HK-2 (cell line): ENCODE measurements around the gene SYT7.
A peak's percentile ranks its signal among the peaks of the same experiment; 100 is the strongest.
"Not testable (repeated sequence)": the region's sequence is repeated elsewhere in the genome, so short reads cannot be mapped to it uniquely, and the experiment has no call there.

Source experiments
- DNase-seq: peaks from one replicate; pipeline ENCODE4 v3.0.0-alpha.2; 2018; ENCODE audit not compliant: unreplicated experiment

Gene SYT7

DNA sequence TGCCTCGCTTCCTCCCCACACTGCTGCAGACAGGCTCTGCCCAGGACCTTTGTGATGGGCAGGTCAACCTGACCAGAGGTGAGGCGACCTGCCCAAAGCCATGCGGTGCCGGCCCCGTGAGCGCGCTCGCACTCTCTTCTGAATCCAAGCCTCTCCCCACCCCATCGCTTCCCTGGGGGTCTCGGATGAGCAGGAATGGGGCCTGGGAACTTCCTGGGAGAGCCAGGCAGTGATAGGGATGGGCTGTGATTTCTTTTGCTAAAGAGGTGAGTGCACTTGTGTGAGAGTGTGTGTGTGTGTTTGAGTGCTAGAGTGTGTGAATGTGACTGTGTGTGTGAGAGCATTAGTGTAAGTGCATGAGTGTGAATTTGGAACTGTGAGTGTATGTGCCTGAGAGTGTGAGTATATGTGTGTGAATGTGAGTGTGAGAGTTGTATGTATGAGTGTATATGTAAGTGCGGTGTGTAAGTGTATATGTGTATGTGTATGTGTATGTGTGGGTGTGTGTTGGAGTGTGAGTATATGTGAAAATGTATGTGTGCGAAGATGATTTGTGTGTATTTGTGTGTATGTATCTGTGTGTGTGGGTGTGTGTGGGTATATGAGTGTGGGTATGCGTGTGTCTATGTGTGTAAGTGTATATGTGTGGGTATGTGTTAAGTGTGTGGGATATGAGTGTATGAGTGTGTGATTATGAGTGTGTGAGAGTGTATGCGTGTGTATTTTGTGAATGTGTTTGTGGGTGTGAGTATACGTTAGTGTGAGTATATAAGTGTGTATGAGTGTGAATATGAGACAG is 84.1 kb downstream of the SYT7 start:
- no peak for DNase-seq

GRCh38 chr11:61495801-61496601 is 84.9 kb downstream of the SYT7 start:
- DNase-seq: no peak

DNA sequence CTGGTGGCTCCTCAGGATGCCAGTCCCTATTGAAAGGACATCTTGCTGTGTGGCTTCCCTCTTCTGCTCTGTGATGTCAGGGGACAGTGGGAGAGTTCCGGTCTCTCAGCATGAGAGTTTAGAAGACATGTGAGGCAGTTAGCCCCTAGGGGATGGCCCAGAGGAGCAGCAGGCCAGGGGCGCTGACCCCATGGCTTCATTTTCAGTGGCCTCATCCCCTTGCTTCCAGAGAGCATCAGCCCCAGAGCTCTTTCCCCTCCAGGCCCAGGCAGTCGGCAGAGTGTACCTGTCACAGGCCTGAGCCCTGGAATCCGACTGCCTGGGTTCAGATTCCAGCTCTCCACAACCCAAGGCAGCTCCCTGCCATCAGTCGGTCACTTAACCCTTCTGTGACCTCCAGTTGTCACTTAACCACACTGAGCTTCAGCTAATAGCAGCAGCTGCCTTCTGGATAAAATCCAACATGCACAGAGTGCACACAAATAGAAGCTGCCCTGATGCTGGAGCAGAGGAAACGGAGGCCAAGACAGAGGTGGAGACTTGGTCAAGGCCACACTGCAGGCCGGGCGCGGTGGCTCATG is 86.4 kb downstream of the SYT7 start:
- no peak for DNase-seq

DNA sequence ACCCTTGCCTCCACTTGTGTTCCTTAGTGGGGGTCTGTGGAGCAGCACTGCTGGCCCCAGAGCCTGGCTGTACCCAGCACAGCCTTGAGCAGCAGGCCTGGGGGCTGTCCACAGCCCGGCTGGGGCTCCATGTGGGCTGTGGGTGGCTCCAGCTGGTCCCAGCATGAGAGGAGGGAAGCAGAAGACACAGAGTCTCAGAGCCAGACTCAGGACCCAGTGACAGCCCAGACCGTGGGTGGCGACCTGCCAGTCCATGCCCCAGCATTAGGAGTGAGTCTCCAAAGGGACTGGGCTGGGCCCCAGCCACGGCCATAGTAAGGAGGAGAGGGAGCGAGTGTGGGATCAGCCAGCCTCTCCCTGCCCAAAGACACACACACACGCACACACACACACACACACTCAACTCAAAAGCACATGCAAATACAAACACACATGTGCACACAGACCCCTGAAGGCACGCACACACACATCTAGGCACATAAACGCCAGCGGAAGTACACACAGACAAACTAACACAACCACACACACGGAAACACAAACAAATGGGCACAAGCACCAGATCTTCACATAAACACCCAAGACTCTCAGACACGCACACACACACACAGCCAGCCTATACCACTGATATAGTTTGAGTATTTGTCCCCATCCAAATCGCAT is 89.0 kb downstream of the SYT7 start:
- no peak for DNase-seq

GRCh38 chr11:61489833-61490721 is 90.8 kb downstream of the SYT7 start:
- DNase-seq: no peak

DNA sequence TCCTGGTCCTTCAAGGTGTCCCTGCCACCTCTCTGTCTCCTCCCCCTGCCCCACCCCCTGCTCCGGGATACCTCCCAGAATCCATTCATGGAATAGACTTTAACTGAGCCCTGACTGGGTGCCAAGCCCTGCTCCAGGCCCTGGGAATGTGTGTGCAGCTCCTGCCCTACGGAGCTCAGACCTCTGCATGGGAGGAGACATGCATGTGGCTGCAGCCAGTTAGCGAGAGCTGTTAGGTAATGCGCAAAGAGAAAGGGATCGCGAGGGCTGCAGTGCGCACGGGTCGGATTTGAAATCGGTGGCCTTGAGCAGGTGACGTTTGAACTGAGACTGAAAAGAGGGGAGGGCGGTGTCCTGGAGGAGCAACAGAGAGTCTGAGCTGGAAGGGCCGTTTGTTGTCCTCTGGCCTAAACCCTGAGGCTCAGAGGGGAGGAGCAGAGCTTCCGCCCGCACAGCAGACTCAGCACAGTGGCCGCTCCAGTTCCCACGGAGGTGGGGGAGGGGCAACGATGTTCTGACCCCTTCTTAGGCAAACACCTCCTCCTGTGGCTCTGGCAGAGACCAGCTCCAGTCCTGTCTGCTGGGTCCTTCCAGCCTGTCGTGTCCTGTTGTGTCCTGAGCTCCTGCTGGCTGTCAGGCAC is 92.1 kb downstream of the SYT7 start:
- no peak for DNase-seq

DNA sequence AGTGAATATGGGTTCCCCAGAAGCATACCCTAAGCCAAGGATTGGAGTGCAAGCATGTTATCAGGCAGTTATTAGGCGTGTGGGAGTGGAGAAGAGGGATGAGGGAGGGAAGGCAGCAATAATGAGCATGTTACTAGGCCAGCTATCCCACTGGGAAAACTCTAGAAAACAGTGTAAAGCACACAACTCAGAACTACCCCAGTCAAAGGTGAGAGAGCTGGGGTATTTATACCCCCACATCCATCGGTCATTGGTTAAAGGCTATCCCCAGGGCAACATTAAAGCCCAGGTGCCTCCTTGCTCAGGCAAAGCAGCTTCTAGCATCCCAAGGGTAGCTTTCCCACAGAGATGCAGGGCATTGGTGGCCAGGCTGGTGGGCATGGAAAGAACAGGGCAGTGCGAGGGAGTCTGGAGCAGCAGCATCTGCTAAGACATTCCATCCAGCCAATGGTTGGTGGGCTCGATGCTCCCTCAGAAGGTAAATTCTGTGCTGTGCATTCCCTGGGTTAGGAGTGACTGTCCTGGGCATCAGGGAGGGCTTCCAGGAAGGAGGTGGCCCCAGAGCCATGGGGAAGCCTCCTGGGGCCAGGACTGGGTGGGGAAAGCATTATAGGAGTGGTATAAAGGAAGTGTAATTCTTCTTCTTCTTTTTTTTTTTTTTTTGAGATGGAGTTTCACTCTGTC is 93.4 kb downstream of the SYT7 start:
- no peak for DNase-seq

GRCh38 chr11:61486779-61487178 is 94.1 kb downstream of the SYT7 start:
- DNase-seq: no peak

DNA sequence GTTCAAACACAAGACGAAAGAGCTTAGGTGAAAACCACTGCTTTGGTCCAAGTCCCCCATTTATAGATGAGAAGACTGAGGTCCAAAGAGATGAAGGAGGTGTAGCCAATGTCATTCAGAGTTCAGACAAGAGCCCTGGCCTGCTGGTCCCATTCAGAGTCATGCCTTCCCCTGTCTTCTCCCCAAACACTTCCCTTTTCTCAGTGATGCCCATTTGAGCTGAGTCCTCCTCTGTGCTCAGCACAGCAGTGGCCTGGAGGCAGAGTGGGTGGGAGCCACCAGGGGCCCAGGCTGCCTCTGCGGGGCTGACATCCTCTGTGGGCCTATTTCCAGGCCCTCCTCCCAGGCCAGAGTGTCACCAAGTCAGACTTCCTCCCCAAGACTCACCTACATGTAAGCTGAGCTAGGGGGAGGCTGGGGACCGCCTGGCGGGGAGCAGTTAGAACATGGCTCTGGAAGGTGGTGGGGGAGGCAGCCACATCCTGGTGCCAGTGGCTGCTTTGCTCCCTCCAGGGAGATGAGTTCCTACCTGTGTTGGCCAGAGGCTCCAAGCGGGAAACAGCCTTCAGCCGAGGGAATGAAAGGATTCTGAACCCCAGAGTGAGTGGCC is 94.8 kb downstream of the SYT7 start:
- DNase-seq: no peak

DNA sequence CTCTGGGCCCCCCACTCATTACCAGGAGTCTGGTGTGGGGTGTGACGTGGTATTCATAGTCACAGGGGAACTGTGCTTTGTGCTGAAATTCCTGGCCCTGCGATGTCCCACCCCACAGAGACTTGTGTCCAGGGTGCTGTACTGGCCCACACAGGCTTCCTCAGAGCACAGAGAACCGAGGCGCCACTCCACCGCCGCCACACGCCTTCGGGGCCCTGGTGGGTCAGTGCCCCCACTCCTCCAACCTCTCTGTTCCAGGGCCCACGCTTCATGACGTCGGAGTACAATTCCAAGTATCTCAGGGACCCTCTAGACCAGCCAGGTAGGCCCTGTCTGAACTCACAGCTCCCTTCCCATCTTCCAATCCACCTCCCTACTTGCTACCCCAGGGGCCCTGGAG is 95.8 kb downstream of the SYT7 start:
- no peak for DNase-seq

GRCh38 chr11:61484541-61484940 is 96.3 kb downstream of the SYT7 start:
- no peak for DNase-seq

- no peak for DNase-seq
Observed at GRCh38 chr11:61482513-61482912, 98.4 kb downstream of the SYT7 start.

- DNase-seq: no peak
Observed at GRCh38 chr11:61481806-61482205, 99.1 kb downstream of the SYT7 start.

GRCh38 chr11:61480994-61481335 is 99.9 kb downstream of the SYT7 start:
- DNase-seq: no peak

DNA sequence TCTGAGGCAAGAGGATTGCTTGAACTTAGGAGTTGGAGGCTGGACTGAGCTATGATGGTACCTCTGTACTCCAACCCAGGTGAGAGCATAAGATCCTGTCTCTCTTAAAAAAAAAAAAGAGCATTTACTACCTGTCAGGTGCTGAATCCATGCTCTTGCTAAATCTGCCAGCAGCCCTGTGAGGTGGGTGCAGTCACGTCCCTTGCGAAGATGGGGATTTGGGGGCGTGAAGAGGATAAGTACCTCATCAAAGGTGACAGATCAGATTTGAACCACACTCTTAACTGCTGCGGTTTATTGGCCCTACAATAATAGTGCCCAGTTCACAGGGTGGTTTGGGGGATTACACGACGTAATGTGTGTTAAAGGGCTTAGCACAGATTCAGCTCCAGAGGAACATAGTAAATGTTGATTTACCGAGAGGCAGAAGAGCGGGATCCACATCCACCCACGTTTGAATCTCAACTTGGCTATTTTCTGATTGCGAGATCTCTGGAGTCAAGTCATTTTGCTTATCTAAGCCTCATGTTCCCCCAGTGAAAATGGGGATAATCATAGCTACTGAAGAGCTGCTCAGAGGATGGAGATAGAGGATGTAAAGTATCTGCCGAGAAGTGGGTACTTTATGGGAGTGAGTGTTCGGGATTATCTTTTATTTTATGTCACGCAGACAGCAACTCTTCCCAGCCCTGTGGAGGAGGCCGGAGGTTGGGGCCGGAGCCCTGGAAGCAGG is 100.4 kb downstream of the SYT7 start:
- DNase-seq: no peak

- DNase-seq: not testable (repeated sequence)
Observed at GRCh38 chr11:61479360-61480058, 101.4 kb downstream of the SYT7 start.

DNA sequence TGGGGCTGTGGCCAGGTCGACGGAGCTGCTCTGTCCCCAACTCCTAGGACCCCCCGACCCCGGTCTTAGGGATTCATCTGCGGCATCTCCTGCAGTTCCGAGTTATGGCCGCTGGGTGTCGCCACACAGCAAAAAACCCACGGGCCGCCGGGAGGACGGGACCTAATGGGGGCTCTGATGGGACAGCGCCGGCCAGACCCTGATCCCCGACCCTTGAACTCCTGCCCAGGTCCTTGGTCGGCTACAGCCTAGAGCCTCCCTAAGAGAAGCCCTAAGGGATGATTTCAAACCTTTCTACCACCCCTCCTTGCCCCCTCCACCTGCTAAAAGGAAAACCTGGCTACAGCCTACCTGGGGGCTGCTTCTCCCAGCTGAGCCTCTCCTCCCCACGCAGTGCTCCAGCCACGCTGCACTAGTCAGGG is 103.1 kb downstream of the SYT7 start:
- peak; percentile 24 for DNase-seq

GRCh38 chr11:61477126-61477525 is 103.8 kb downstream of the SYT7 start:
- DNase-seq: no peak
